Effector memory CD8-positive, alpha-beta T cell (primary cell): Measurements from ENCODE around the gene MGMT.

Experiments used
- ATAC-seq: fragments of 150-1000 bp; cut with Tn5 transposase; replicated peaks from 2 replicates; pipeline ENCODE4 v1.10.0; 2021; ENCODE audit warnings: mild to moderate bottlenecking, moderate library complexity
- DNase-seq, 3 experiments: peaks; one replicate each; pipeline ENCODE4 v3.0.0; 2021
- H3K27ac Mint-ChIP-seq, 2 donors: one replicate each; pipeline ENCODE4 v1.8.0; 2022; ENCODE audit warnings: mild to moderate bottlenecking in 2 of 2, mixed read lengths in 2 of 2, moderate library complexity in 2 of 2
- H3K27me3 Mint-ChIP-seq, 2 donors: one replicate each; pipeline ENCODE4 v1.8.0; 2022; ENCODE audit warnings: mixed read lengths in 2 of 2
- H3K36me3 Mint-ChIP-seq: one replicate; pipeline ENCODE4 v1.8.0; 2022; ENCODE audit warnings: mild to moderate bottlenecking, moderate library complexity, mixed read lengths; ENCODE audit not compliant: insufficient read depth
- H3K4me1 Mint-ChIP-seq, 2 donors: one replicate each; pipeline ENCODE4 v1.8.0; 2022; ENCODE audit warnings: low read depth in 2 of 2, mixed read lengths in 2 of 2
- H3K4me3 Mint-ChIP-seq, 2 donors: one replicate each; pipeline ENCODE4 v1.8.0; 2022; ENCODE audit warnings: mild to moderate bottlenecking in 2 of 2, mixed read lengths in 2 of 2, moderate library complexity in 2 of 2
- H3K9me3 Mint-ChIP-seq, 2 donors: one replicate each; pipeline ENCODE4 v1.8.0; 2022; ENCODE audit warnings: mixed read lengths in 2 of 2

MGMT gene

GRCh38 chr10:129774082-129774735, 307.2 kb downstream of the MGMT start:
- peaks cover 11% of the 10 kb centered on the region for H3K36me3 Mint-ChIP-seq
- H3K4me3 Mint-ChIP-seq = no peak overlapping the region

DNA sequence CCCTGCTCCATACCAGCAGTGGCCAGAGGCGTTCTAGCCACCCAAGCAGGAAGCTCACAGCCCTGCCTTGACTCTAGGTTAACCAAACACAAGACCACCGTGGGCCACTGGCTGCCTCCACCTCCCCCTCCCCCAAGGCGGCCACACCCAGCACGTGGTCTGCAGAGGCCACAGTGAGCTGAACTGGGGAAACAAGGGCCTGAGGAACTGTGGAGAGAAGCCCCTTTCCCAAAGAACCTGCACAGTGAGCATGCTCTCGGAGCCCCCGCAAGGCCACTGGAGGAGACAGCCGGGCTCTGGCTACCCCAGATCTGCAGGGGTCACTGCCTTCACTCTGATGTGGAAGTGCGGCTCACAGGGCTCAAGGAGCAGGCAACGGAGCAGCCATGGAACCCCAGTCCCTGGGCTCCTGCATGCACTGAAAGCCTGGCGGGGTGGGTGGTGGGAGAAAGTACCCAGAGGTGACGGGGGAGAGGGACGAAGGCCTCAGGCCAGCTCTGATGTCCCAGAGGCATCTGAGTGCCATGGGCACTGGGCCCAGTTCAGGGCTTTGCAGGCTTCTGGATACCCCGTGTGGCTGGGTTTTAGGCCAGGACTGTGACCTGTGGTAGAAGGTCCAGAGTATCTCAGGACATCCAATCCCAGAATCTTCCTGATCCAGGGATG, 307.8 kb downstream of the MGMT start:
- no peaks in the 10 kb centered on the region for H3K27me3 Mint-ChIP-seq
- ATAC-seq (no peak), DNase-seq (no peak)
- no peak overlapping the region for H3K27ac Mint-ChIP-seq
- H3K4me3 Mint-ChIP-seq = no peak overlapping the region
- H3K36me3 Mint-ChIP-seq = peaks cover 11% of the 10 kb centered on the region
- no peaks in the 10 kb centered on the region for H3K4me1 Mint-ChIP-seq
- H3K9me3 Mint-ChIP-seq = peaks cover 0 to 3% of the 10 kb centered on the region in 2 donors

More at GRCh38 chr10:129774082-129774735, 307.2 kb downstream of the MGMT start:
- no peaks in the 10 kb centered on the region for H3K27me3 Mint-ChIP-seq
- H3K4me1 Mint-ChIP-seq = no peaks in the 10 kb centered on the region
- H3K9me3 Mint-ChIP-seq = peaks cover 0 to 3% of the 10 kb centered on the region in 2 donors
- H3K27ac Mint-ChIP-seq = no peak overlapping the region
- DNase-seq (no peak), ATAC-seq (no peak)

DNA sequence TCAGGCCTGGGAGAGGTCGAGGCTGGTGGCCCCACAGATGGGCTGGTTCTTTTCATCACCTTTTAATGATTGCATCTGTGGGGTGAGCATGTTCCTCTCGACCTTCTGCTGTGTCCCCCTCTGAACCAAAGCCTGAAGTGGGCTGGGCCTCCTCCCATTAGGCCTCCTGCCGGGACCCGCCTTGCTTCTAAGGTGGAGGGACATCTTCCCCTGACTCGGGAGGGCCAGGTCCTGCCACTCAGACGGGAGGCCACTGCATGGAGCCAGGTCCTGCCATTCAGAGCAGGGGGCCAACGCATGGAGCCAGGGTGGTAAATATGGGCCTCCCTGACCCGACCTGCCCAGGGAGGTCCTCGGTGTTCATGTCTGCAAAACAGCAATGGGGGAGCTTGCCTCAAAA, 308.6 kb downstream of the MGMT start:
- DNase-seq = no peak
- Mint-ChIP-seq H3K27me3 (no peaks in the 10 kb centered on the region), H3K4me3 (no peak overlapping the region), H3K4me1 (no peaks in the 10 kb centered on the region), H3K9me3 (peaks cover 0 to 3% of the 10 kb centered on the region in 2 donors), H3K27ac (no peak overlapping the region), H3K36me3 (peaks cover 11% of the 10 kb centered on the region)
- no peak for ATAC-seq

- Mint-ChIP-seq H3K9me3 (peaks cover 3 to 4% of the 10 kb centered on the region in 2 donors), H3K4me3 (no peak overlapping the region), H3K36me3 (peaks cover 5% of the 10 kb centered on the region), H3K27me3 (no peaks in the 10 kb centered on the region), H3K4me1 (no peaks in the 10 kb centered on the region), H3K27ac (no peak overlapping the region)
- ATAC-seq (no peak), DNase-seq (no peak)
Measured at GRCh38 chr10:129777687-129778086, 310.6 kb downstream of the MGMT start.

- DNase-seq = no peak
Measured at GRCh38 chr10:129778571-129778970, 311.5 kb downstream of the MGMT start.

DNA sequence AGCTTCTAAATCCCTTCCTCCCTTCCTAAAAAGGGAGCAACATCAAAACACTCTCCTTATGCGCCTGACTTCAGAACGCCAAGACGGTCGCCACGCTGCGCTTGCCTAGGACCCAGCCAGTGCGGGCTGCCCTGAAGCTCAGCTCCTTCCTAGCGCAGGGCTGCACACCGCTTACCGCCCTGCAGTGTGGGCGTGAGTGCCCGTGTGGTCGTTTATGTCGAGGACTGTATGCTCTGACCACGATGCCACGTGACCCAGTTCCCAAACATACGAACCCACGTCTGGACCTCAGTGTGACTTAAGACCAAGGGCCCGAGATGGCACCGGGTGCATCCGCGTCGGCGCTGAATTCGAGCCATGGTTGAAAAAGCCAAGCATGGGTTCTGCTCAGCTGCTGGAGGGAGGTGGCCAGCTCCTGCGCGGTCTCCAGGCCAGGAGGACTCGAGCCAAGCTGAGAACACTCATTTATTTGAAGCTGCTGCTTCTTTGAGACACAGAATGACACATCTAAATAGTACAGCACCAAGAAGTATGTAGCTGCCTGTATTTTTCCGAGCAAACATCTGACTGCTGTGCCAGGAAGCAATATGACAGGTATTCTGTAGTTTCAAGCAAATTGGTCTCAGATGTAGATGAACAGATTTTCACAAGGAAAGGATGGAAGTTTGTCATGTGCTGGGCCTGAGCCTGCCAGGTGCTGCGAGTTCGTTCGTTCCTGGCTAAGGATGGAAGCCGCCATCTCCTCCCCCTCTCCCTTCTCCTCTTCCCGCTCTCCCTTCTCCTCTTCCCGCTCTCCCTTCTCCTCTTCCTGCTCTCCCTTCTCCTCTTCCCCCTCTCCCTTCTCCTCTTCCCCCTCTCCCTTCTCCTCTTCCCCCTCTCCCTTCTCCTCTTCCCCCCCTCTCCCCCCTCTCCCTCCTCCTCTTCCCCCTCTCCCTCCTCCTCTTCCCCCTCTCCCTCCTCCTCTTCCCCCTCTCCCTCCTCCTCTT, 312.4 kb downstream of the MGMT start:
- no peak overlapping the region for H3K27ac Mint-ChIP-seq
- H3K4me3 Mint-ChIP-seq = no peak overlapping the region
- H3K4me1 Mint-ChIP-seq = no peaks in the 10 kb centered on the region
- H3K27me3 Mint-ChIP-seq = no peaks in the 10 kb centered on the region
- peaks cover 7% of the 10 kb centered on the region for H3K36me3 Mint-ChIP-seq
- no peak for DNase-seq
- ATAC-seq = no peak
- H3K9me3 Mint-ChIP-seq = peaks cover 6 to 14% of the 10 kb centered on the region in 2 donors

More at GRCh38 chr10:129778571-129778970, 311.5 kb downstream of the MGMT start:
- no peak overlapping the region for H3K27ac Mint-ChIP-seq
- peaks cover 5% of the 10 kb centered on the region for H3K36me3 Mint-ChIP-seq
- H3K4me1 Mint-ChIP-seq = no peaks in the 10 kb centered on the region
- no peaks in the 10 kb centered on the region for H3K27me3 Mint-ChIP-seq
- H3K4me3 Mint-ChIP-seq = no peak overlapping the region
- peaks cover 3 to 9% of the 10 kb centered on the region in 2 donors for H3K9me3 Mint-ChIP-seq
- no peak for ATAC-seq

GRCh38 chr10:129780198-129780597, 313.2 kb downstream of the MGMT start:
- Mint-ChIP-seq H3K4me3 (no peak overlapping the region), H3K36me3 (peaks cover 8% of the 10 kb centered on the region), H3K27ac (no peak overlapping the region), H3K27me3 (no peaks in the 10 kb centered on the region), H3K9me3 (peaks cover 7 to 20% of the 10 kb centered on the region in 2 donors), H3K4me1 (no peaks in the 10 kb centered on the region)
- DNase-seq (no peak), ATAC-seq (no peak)

DNA sequence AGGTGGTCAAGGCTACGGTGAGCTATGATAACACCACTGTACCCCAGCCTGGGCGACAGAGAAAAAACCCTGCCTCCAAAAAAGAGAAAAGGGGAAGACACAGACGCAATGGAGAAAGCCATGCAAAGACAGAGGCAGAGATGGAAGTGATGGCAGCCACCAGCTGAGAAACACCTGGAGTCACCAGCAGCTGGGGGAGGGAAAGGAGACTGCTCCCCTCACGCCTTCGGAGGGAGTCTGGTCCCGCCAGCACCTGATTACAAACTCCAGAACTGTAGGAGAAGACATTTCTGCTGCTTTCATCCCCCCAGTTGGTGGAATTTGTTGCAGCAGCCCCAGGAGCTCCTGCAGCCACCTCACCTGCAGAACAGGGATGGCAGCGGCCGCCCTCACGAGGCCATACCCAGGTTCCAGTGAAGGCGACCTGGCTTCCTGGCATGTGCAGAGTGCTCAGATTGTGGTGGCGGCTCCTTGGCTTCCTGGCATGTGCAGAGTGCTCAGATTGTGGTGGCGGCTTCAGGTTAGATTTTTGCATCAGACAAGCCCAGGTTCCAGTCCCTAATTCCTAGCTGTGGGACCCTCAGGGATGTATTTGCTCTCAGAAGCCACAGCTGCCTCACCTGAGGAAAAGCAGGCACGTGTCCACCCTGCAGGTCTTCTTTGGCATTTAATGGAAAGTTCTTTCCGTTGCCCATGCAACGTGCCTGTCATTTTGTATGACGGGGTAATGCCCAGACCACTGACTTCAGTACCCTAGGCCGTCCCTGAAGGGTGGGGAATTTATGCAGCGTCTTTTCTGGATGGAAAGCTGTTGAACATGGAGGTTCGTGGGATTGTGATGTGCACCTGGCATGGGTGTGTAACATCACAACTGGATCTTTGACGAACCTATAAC, 314.1 kb downstream of the MGMT start:
- H3K27me3 Mint-ChIP-seq = no peaks in the 10 kb centered on the region
- no peak for ATAC-seq
- no peak overlapping the region for H3K4me3 Mint-ChIP-seq
- H3K27ac Mint-ChIP-seq = no peak overlapping the region
- H3K9me3 Mint-ChIP-seq = peaks cover 7 to 20% of the 10 kb centered on the region in 2 donors
- H3K36me3 Mint-ChIP-seq = peaks cover 8% of the 10 kb centered on the region
- H3K4me1 Mint-ChIP-seq = no peaks in the 10 kb centered on the region
- no peak for DNase-seq

GRCh38 chr10:129784291-129784690, 317.2 kb downstream of the MGMT start:
- no peak for ATAC-seq
- Mint-ChIP-seq H3K27me3 (no peaks in the 10 kb centered on the region), H3K27ac (no peak overlapping the region), H3K9me3 (peaks cover 8 to 29% of the 10 kb centered on the region in 2 donors), H3K4me1 (no peaks in the 10 kb centered on the region), H3K36me3 (peaks cover 2% of the 10 kb centered on the region), H3K4me3 (no peak overlapping the region)
- DNase-seq = no peak

- ATAC-seq = no peak
- H3K27me3 Mint-ChIP-seq = no peaks in the 10 kb centered on the region
- DNase-seq = no peak
- H3K36me3 Mint-ChIP-seq = peaks cover 2% of the 10 kb centered on the region
- H3K27ac Mint-ChIP-seq = no peak overlapping the region
- H3K4me1 Mint-ChIP-seq = no peaks in the 10 kb centered on the region
- no peak overlapping the region for H3K4me3 Mint-ChIP-seq
- peaks cover 10 to 29% of the 10 kb centered on the region in 2 donors for H3K9me3 Mint-ChIP-seq
Measured at GRCh38 chr10:129784891-129785290, 317.9 kb downstream of the MGMT start.

DNA sequence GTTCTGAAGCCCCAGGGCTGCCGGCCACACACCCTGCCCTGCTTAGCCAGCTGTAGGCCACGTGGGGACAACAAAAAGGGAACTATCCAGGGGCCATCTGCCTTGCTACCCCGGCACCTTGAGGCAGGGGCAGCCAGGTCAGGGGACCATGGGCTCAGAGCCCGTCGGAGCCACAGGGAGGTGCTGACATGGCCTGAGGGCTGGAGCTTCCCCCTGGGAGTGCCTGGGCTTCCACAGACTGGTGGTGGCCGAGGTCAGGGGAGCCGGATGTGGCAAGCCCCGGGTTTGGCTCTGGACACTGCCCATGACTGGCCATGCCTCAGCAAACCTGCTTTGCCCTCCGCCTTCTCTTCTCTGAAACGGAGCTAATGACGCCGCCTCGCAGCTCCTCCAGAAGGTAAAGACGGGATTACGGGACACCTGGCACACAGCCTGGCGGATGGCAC, 318.5 kb downstream of the MGMT start:
- DNase-seq (no peak), ATAC-seq (no peak)
- peaks cover 2% of the 10 kb centered on the region for H3K36me3 Mint-ChIP-seq
- no peak overlapping the region for H3K27ac Mint-ChIP-seq
- no peaks in the 10 kb centered on the region for H3K4me1 Mint-ChIP-seq
- peaks cover 11 to 29% of the 10 kb centered on the region in 2 donors for H3K9me3 Mint-ChIP-seq
- H3K4me3 Mint-ChIP-seq = no peak overlapping the region
- no peaks in the 10 kb centered on the region for H3K27me3 Mint-ChIP-seq

DNA sequence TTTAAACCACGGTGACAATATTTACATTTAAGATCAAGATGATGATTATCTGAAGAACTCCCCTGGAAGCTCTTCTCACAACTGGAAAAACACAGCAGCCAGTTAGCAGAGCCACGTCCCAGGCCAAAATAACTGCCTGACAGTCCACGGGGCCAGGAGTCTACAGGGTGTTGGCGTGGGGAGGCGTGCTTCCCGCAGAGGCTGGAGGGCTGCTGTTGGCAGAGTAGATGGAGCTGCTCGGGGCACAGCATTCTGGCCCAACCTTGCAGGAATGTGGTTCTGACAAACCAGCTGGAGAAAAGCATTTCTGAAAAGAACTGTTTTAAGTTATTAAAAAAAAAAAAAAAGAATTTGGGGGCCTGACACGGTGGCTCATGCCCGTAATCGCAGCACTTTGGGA, 319.2 kb downstream of the MGMT start:
- Mint-ChIP-seq H3K9me3 (peaks cover 13 to 29% of the 10 kb centered on the region in 2 donors), H3K36me3 (peaks cover 2% of the 10 kb centered on the region), H3K4me3 (no peak overlapping the region), H3K4me1 (no peaks in the 10 kb centered on the region), H3K27ac (no peak overlapping the region), H3K27me3 (no peaks in the 10 kb centered on the region)
- DNase-seq (no peak), ATAC-seq (no peak)
